ENCODE results near the gene UBE2Z.
"Not testable (repeated sequence)": the region's sequence is repeated elsewhere in the genome, so short reads cannot be mapped to it uniquely, and the experiment has no call there.

UBE2Z gene

GRCh38 chr17:48904428-48904827, 3.8 kb upstream of the UBE2Z start:
- no peak for DNase-seq (ENCODE audit: low read depth)

DNA sequence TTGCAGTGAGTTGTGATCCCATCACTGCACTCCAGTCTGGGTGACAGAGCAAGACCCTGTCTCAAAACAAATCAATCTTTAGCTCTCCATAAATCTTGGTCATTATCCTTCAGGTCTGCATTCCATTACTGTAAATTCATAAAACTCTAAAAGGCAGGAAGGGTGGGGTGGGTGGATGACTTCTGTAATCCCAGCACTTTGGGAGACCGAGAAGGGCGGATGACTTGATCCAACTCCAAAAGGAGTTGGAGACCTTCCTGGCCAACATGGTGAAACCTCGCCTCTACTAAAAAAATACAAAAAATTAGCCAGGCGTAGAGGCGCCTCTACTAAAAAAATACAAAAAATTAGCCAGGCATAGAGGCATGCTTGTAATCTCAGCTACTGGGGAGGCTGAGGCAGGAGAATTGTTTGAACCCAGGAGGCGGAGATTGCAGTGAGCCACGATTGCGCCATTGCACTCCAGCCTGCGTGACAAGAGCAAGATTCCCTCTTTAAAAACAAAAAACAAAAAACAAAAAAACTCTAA, 2.2 kb upstream of the UBE2Z start:
- no peak for DNase-seq (ENCODE audit: low read depth)

DNA sequence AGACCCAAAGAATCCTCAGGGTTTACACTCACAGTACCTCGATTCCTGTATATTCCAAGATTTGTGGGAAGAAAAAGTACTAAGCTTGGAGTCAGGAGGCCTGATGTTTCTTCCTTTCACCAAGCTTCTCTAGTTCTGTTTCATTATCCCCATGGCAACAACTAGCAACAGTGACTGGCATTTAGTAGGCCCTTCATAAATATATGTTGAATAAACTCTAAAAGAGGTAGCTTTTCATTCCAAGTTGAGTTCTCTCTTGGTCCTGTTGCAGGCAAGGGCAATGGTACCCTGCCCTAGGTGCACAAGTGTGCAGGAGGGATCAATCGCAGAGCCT, 527 bp upstream of the UBE2Z start:
- no peak for DNase-seq (ENCODE audit: low read depth)

- peak; percentile 92 for DNase-seq (ENCODE audit: low read depth)
Observed at GRCh38 chr17:48908853-48909394, 717 bp downstream of the UBE2Z start.

DNA sequence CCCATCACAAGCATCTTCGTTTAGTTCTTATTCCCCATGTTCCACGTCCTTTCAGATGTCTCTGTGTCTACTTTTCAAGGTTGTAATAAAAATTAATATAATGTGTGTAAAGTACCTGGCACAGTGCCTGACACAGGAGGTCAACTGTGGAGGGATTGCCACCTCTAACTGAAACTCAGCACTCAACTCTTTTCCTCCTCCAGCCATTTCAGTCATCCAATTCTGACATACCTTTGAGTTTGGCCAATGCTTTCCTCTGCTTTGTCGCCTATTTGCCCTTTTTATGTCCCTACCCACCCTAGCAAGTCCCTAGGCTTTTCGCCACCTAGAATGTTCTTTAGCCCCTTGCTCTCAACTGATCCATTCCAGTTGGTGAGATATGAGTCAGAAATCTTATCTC, 1.6 kb downstream of the UBE2Z start:
- no peak for DNase-seq (ENCODE audit: low read depth)

DNA sequence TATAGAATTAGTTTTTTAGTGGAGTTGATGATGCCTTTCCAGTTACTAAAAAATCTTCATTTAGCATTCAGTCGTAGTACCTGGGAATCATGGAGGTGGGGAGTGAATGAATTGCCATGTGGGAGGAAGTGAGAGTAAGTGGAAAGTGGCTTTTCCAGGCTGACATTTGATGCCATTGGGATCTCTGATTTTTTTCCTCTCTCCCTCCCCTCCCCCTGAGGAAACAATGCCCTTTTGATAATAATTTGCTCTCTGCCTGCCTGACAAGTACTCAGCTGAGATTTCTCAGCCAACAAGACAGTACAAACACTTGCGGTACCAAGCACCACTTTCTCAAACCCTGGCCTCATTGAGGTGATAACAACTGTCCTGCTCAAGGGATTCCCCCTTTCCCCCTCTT, 2.2 kb downstream of the UBE2Z start:
- DNase-seq (ENCODE audit: low read depth), result no peak

- no peak for DNase-seq (ENCODE audit: low read depth)
Observed at GRCh38 chr17:48912476-48912875, 4.3 kb downstream of the UBE2Z start.

- no peak for DNase-seq (ENCODE audit: low read depth)
Observed at GRCh38 chr17:48915459-48916282, 7.5 kb downstream of the UBE2Z start.

GRCh38 chr17:48925251-48925990, 17.2 kb downstream of the UBE2Z start:
- DNase-seq (ENCODE audit: low read depth), result no peak

DNA sequence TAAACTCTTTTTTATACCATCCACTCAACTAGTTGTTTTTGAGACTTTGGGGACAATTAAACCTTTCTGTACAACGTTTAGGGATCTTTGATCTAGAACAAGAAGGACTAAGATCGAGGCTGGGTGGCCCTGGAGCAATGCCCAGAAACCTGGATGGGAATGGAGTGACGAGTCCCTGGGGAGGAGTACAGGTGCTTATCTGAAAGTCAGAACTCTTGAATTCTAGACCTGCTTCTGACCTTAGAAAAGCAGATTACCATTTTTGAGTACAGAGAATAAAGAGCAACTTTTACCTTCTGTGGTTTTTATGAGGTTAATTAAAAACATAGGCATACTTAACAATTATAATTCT, 17.8 kb downstream of the UBE2Z start:
- DNase-seq (ENCODE audit: low read depth), result no peak

GRCh38 chr17:48927978-48928745, 20.0 kb downstream of the UBE2Z start:
- no peak for DNase-seq (ENCODE audit: low read depth)

GRCh38 chr17:48928876-48929811, 20.9 kb downstream of the UBE2Z start:
- no peak for DNase-seq (ENCODE audit: low read depth)

- DNase-seq (ENCODE audit: low read depth), result no peak
Observed at GRCh38 chr17:48929812-48930165, 21.6 kb downstream of the UBE2Z start.

- DNase-seq (ENCODE audit: low read depth), result no peak
Observed at GRCh38 chr17:48930435-48930873, 22.2 kb downstream of the UBE2Z start.

GRCh38 chr17:48933035-48933434, 24.8 kb downstream of the UBE2Z start:
- DNase-seq (ENCODE audit: low read depth), result no peak

DNA sequence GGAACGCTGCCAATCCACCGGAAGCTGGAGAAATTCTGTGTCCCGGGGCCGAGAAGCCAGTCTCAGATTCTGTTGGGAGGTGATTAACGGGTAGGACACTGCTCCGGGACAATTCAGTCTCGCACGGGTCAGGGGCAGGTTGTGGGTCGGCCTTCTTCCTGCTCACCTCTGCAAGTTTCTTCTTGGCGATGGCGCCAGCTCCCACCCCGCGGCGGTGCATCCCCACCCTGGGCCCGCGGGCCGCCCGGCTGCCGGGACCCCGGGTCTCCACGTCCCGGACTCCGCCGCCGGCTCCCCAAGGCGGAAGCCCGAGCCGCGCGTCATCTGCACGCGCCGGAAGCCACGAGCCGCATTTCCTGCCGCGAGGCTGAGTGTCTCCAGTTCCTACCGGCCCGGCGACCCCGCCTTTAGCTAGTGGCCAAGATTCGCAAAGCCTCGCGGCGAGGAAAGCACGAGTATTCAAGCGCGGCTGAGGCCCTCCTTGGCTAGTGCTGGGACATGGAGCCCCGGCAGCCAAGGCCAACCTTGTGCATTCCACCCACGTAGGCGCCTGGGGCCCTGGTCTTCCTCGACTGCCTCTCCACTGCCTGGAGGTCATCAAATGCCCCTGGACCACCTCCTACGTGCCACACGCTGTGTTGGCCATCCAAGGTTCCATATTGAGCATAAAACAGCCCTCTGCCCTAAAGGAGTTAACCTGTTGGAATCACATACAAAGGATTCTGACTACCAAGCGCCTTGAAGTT, 36.5 kb downstream of the UBE2Z start, which contains the start of gene SNF8:
TSS of gene SNF8 (minus strand) at position 328 of the 746 bp plus-strand sequence. CDS start at position 220, 108 bp downstream.
- peak; percentile 87 for DNase-seq (ENCODE audit: low read depth)

- not testable (repeated sequence) for DNase-seq (ENCODE audit: low read depth)
Observed at GRCh38 chr17:48945261-48945651, 37.0 kb downstream of the UBE2Z start.

GRCh38 chr17:48951572-48951971, 43.4 kb downstream of the UBE2Z start:
- DNase-seq (ENCODE audit: low read depth), result no peak

- no peak for DNase-seq (ENCODE audit: low read depth)
Observed at GRCh38 chr17:48952904-48953303, 44.7 kb downstream of the UBE2Z start.

DNA sequence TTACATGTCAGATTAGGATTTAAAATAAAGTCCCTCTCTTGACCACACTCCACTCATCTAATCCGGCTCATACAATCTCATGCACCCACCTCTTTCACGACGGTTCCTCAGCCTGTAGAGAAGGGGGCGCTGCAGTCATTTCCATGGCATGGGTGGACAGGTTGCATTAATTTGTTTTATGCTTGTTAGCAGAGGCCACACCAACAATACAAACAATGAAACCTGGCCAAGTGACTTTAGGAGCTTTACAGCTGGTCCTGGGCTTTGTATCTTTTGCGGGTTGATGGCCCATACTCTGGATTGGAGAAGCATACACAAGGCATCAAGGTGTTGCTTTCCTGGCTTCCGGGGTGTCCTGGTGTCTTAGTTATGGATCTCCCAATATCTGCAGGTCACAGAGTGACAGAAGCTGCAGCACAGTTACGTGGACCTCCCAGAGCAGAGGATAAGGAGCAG, 46.1 kb downstream of the UBE2Z start:
- DNase-seq (ENCODE audit: low read depth), result no peak
